SKM-1 treated with dmso at 0.1 percent for 144 hours (cell line): ENCODE data around the gene ZNF296.

Experiments
- DNase-seq: peaks from one replicate; lab custom pipeline; 2025; ENCODE audit not compliant: unreplicated experiment; lab: John Stamatoyannopoulos, UW

Gene ZNF296

GRCh38 chr19:45027371-45027770, 48.9 kb downstream of the ZNF296 start:
- no peak for DNase-seq

GRCh38 chr19:45025264-45025663, 51.0 kb downstream of the ZNF296 start:
- no peak for DNase-seq

- no peak for DNase-seq
Observed at GRCh38 chr19:45023048-45023447, 53.2 kb downstream of the ZNF296 start.

GRCh38 chr19:45021971-45022370, 54.3 kb downstream of the ZNF296 start:
- no peak for DNase-seq
